GM12878 (cell line): ENCODE measurements around the gene DHX30. TPM values are rescaled to one million over a fixed set of nuclear protein-coding genes. Genes with fewer than 3 reads are reported as not detected.

Source experiments
- BACH1 ChIP-seq: fragments of 450-650 bp; IDR thresholded peaks from 2 replicates; pipeline ENCODE4 v1.6.1; 2017; ENCODE audit warnings: mild to moderate bottlenecking, borderline replicate concordance
- CBFB ChIP-seq: IDR thresholded peaks from 2 replicates; pipeline ENCODE4 v1.6.1; 2016; ENCODE audit warnings: antibody characterized with exemption, low read depth
- DPF2 ChIP-seq: fragments of 450-650 bp; IDR thresholded peaks from 2 replicates; pipeline ENCODE4 v1.6.1; 2017; ENCODE audit warnings: mild to moderate bottlenecking
- GATAD2B ChIP-seq: fragments of 450-650 bp; conservative IDR thresholded peaks from 2 replicates; pipeline ENCODE4 v1.6.1; 2017; ENCODE audit warnings: low read depth, mild to moderate bottlenecking, moderate library complexity
- HDGF ChIP-seq: fragments of 450-650 bp; IDR thresholded peaks from 2 replicates; pipeline ENCODE4 v1.6.1; 2016; ENCODE audit warnings: antibody characterized with exemption
- HSF1 ChIP-seq: fragments of 150-350 bp; IDR thresholded peaks from 2 replicates; pipeline ENCODE4 v1.6.1; 2014; ENCODE audit warnings: mild to moderate bottlenecking, low read depth, low read length
- IKZF2 ChIP-seq, 2 experiments: fragments of 450-650 bp; IDR thresholded peaks; 2 replicates each; pipeline ENCODE4 v1.6.1; 2017; ENCODE audit warnings: mild to moderate bottlenecking in 2 of 2, moderate library complexity in 2 of 2
- MEF2A ChIP-seq: IDR thresholded peaks from 2 replicates; pipeline ENCODE4 v1.6.1; 2011; ENCODE audit warnings: low read depth, mild to moderate bottlenecking, low read length, moderate library complexity; ENCODE audit not compliant: insufficient read depth
- MLLT1 ChIP-seq: fragments of 450-650 bp; IDR thresholded peaks from 2 replicates; pipeline ENCODE4 v1.6.1; 2016; ENCODE audit warnings: mild to moderate bottlenecking
- NKRF ChIP-seq: fragments of 450-650 bp; conservative IDR thresholded peaks from 2 replicates; pipeline ENCODE4 v1.6.1; 2017; ENCODE audit warnings: mild to moderate bottlenecking, moderate library complexity
- NR2C1 ChIP-seq: fragments of 450-650 bp; IDR thresholded peaks from 2 replicates; pipeline ENCODE4 v1.6.1; 2017; ENCODE audit warnings: antibody characterized with exemption, mild to moderate bottlenecking, moderate library complexity
- PKNOX1 ChIP-seq: fragments of 450-650 bp; IDR thresholded peaks from 2 replicates; pipeline ENCODE4 v1.6.1; 2016; ENCODE audit warnings: mild to moderate bottlenecking
- RAD51 ChIP-seq: fragments of 450-650 bp; IDR thresholded peaks from 2 replicates; pipeline ENCODE4 v1.6.1; 2016; ENCODE audit warnings: moderate library complexity, mild to moderate bottlenecking, inconsistent platforms
- RB1 ChIP-seq: fragments of 450-650 bp; formaldehyde crosslinking; IDR thresholded peaks from 2 replicates; pipeline ENCODE4 v1.6.1; 2017; ENCODE audit warnings: mild to moderate bottlenecking, borderline replicate concordance
- RELB ChIP-seq: fragments of 450-650 bp; IDR thresholded peaks from 2 replicates; pipeline ENCODE4 v1.6.1; 2017; ENCODE audit warnings: low read depth, mild to moderate bottlenecking, moderate library complexity
- SIX5 ChIP-seq: IDR thresholded peaks from 2 replicates; pipeline ENCODE4 v1.6.1; 2011; ENCODE audit warnings: mild to moderate bottlenecking, low read depth, low read length, moderate library complexity; ENCODE audit not compliant: severe bottlenecking
- SMARCA5 ChIP-seq: fragments of 450-650 bp; IDR thresholded peaks from 2 replicates; pipeline ENCODE4 v1.6.1; 2017; ENCODE audit warnings: mild to moderate bottlenecking
- STAT1 ChIP-seq: fragments of 450-650 bp; conservative IDR thresholded peaks from 2 replicates; pipeline ENCODE4 v1.6.1; 2014; ENCODE audit warnings: antibody characterized with exemption, mild to moderate bottlenecking
- SUPT20H ChIP-seq: IDR thresholded peaks from 2 replicates; pipeline ENCODE4 v1.6.1; 2011; ENCODE audit warnings: low read depth, mild to moderate bottlenecking, low read length, moderate library complexity, borderline replicate concordance; ENCODE audit not compliant: control insufficient read depth
- TBL1XR1 ChIP-seq: IDR thresholded peaks from 2 replicates; pipeline ENCODE4 v1.6.1; 2012; ENCODE audit warnings: low read depth, low read length, improper control_type of control experiment
- TCF12 ChIP-seq: IDR thresholded peaks from 2 replicates; pipeline ENCODE4 v1.6.1; 2011; ENCODE audit warnings: low read depth, mild to moderate bottlenecking, low read length
- YY1 ChIP-seq: IDR thresholded peaks from 2 replicates; pipeline ENCODE4 v1.6.1; 2011; ENCODE audit warnings: low read depth, mild to moderate bottlenecking, low read length
- ZSCAN29 ChIP-seq: fragments of 450-650 bp; IDR thresholded peaks from 2 replicates; pipeline ENCODE4 v1.6.1; 2017; ENCODE audit warnings: mild to moderate bottlenecking, moderate library complexity
- polyA plus RNA-seq, 11 experiments: library from polyadenylated mRNA; depleted of rRNA in 4 of 11; unstranded in 6 of 11; stranded (reverse) in 5 of 11; fragments of >200 nt; fragmentation: Nextera tagmentation in 4 of 11; fragmentation: Illumina TruSeq in 1 of 11; extraction: Ambion mirVana in 4 of 11; extraction: Trizol in 1 of 11; gene quantifications; 1 replicate in 1 of 11; 2 replicates in 10 of 11; pipeline versions ENCODE4 v1.2.1 to v1.2.3, GENCODE V29; 2011 to 2016; ENCODE audit warnings: inconsistent platforms in 2 of 11, missing spikeins in 2 of 11, low read depth in 1 of 11
- total RNA-seq, 4 experiments: library from RNA; depleted of rRNA in 3 of 4; stranded (reverse); fragments of >200 nt in 3 of 4; fragmentation: Illumina TruSeq in 1 of 4; extraction: Trizol in 1 of 4; gene quantifications; 2 replicates each; pipeline versions ENCODE4 v1.2.1 to v1.2.3, GENCODE V29; 2013 to 2021

The DHX30 gene
- total and polyA plus RNA-seq, 10 of the 15 experiments (the other 5 are each of a cell fraction or from before 2014, with no cell fraction given), result 9.5 to 75.3 (median 47.8) TPM

GRCh38 chr3:47824541-47825473 is 21.9 kb downstream of the DHX30 start (continued):
- peak; percentile 98 for TF ChIP-seq SMARCA5
- TF ChIP-seq IKZF2 (IDR thresholded peaks at IDR 0.05), result no peak
- peak; percentile 79; the same call in 1 of the 2 replicates for TF ChIP-seq HDGF
- no peak for TF ChIP-seq CBFB
- 0 out of 2 replicates have a peak, but pooled peaks have one; percentile 42 for TF ChIP-seq RELB
- 0 out of 2 replicates have a peak, but pooled peaks have one; percentile 39 for TF ChIP-seq TBL1XR1
- peak; percentile 22; the same call in 1 of the 2 replicates for TF ChIP-seq MEF2A
- 0 out of 2 replicates have a peak, but pooled peaks have one; percentile 52 for TF ChIP-seq ZSCAN29
- TF ChIP-seq SIX5, result peak; percentile 24
- no peak for TF ChIP-seq SUPT20H
- no peak for TF ChIP-seq MLLT1
- TF ChIP-seq RAD51, result no peak
- no peak for TF ChIP-seq HSF1
- TF ChIP-seq RB1, result peak; percentile 91
- peak; percentile 64 for TF ChIP-seq DPF2
- TF ChIP-seq PKNOX1, result no peak
- TF ChIP-seq STAT1, result peak; percentile 92; the same call in 1 of the 2 replicates
- TF ChIP-seq YY1, result peak; percentile 98
- TF ChIP-seq NKRF, result peak; percentile 87
- peak; percentile 87 for TF ChIP-seq NR2C1
- TF ChIP-seq TCF12, result peak; percentile 76
- TF ChIP-seq GATAD2B, result peak; percentile 87; the same call in 1 of the 2 replicates
- TF ChIP-seq BACH1, result peak; percentile 75; the same call in 1 of the 2 replicates
